Adipocyte (in vitro differentiated cells): ENCODE measurements around the gene TMEM45A.
"Not testable (repeated sequence)": the region's sequence is repeated elsewhere in the genome, so short reads cannot be mapped to it uniquely, and the experiment has no call there.

Source experiments
- DNase-seq: peaks from one replicate; pipeline ENCODE4 v3.0.0-alpha.2; 2015; ENCODE audit warnings: low read depth
- H3K27me3 ChIP-seq: replicated peaks from 2 replicates; pipeline ENCODE4 v1.7.0; 2013; ENCODE audit warnings: mild to moderate bottlenecking, low read length, moderate library complexity; ENCODE audit not compliant: control insufficient read depth, insufficient read depth
- H3K36me3 ChIP-seq: 2 replicates; pipeline ENCODE4 v1.7.0; 2013; ENCODE audit warnings: low read length, mild to moderate bottlenecking, moderate library complexity; ENCODE audit not compliant: control insufficient read depth, insufficient read depth, severe bottlenecking
- H3K4me1 ChIP-seq: 2 replicates; pipeline ENCODE4 v1.7.0; 2013; ENCODE audit warnings: mild to moderate bottlenecking, low read length, moderate library complexity; ENCODE audit not compliant: control insufficient read depth, insufficient read depth
- H3K4me3 ChIP-seq: 2 replicates; pipeline ENCODE4 v1.7.0; 2013; ENCODE audit warnings: mild to moderate bottlenecking, low read length, moderate library complexity
- H3K9ac ChIP-seq: 2 replicates; pipeline ENCODE4 v1.7.0; 2013; ENCODE audit warnings: mild to moderate bottlenecking, low read length, moderate library complexity
- H3K9me3 ChIP-seq: 2 replicates; pipeline ENCODE4 v1.7.0; 2013; ENCODE audit warnings: mild to moderate bottlenecking, low read length, moderate library complexity; ENCODE audit not compliant: control insufficient read depth

TMEM45A gene

GRCh38 chr3:100486808-100487207, 5.6 kb upstream of the TMEM45A start:
- Histone ChIP-seq H3K36me3 (no peaks in the 10 kb centered on the region), H3K4me3 (no peak overlapping the region), H3K9ac (no peak overlapping the region), H3K27me3 (no peaks in the 10 kb centered on the region), H3K9me3 (peaks cover 5% of the 10 kb centered on the region), H3K4me1 (peaks cover 11% of the 10 kb centered on the region)
- no peak for DNase-seq

- no peak overlapping the region for H3K9ac ChIP-seq
- H3K4me1 ChIP-seq = peaks cover 7% of the 10 kb centered on the region
- peaks cover 5% of the 10 kb centered on the region for H3K9me3 ChIP-seq
- no peaks in the 10 kb centered on the region for H3K27me3 ChIP-seq
- no peaks in the 10 kb centered on the region for H3K36me3 ChIP-seq
- H3K4me3 ChIP-seq = no peak overlapping the region
- DNase-seq = no peak
These were observed 3.3 kb upstream of the TMEM45A start for GRCh38 chr3:100489118-100489517.

- Histone ChIP-seq H3K27me3 (no peaks in the 10 kb centered on the region), H3K36me3 (no peaks in the 10 kb centered on the region), H3K9ac (peak overlapping the region; percentile 13), H3K9me3 (no peaks in the 10 kb centered on the region), H3K4me1 (peaks cover 33% of the 10 kb centered on the region), H3K4me3 (peak overlapping the region; percentile 48)
- peak; percentile 39 for DNase-seq
These were observed 4.4 kb downstream of the TMEM45A start for GRCh38 chr3:100496711-100497261.

- DNase-seq = no peak
- no peaks in the 10 kb centered on the region for H3K36me3 ChIP-seq
- H3K27me3 ChIP-seq = no peaks in the 10 kb centered on the region
- no peak overlapping the region for H3K4me3 ChIP-seq
- H3K9me3 ChIP-seq = no peaks in the 10 kb centered on the region
- no peak overlapping the region for H3K9ac ChIP-seq
- H3K4me1 ChIP-seq = peaks cover 35% of the 10 kb centered on the region
These were observed 7.2 kb downstream of the TMEM45A start for GRCh38 chr3:100499651-100500050.

GRCh38 chr3:100500320-100500880, 8.0 kb downstream of the TMEM45A start:
- Histone ChIP-seq H3K4me1 (peaks cover 27% of the 10 kb centered on the region), H3K4me3 (no peak overlapping the region), H3K9ac (no peak overlapping the region), H3K27me3 (no peaks in the 10 kb centered on the region), H3K9me3 (no peaks in the 10 kb centered on the region), H3K36me3 (no peaks in the 10 kb centered on the region)
- no peak for DNase-seq

GRCh38 chr3:100503448-100503847, 11.0 kb downstream of the TMEM45A start:
- Histone ChIP-seq H3K4me1 (peaks cover 18% of the 10 kb centered on the region), H3K9ac (no peak overlapping the region), H3K9me3 (no peaks in the 10 kb centered on the region), H3K27me3 (no peaks in the 10 kb centered on the region), H3K36me3 (peaks cover 4% of the 10 kb centered on the region), H3K4me3 (no peak overlapping the region)
- DNase-seq = no peak

GRCh38 chr3:100506355-100506754, 13.9 kb downstream of the TMEM45A start:
- peaks cover 17% of the 10 kb centered on the region for H3K4me1 ChIP-seq
- peaks cover 7% of the 10 kb centered on the region for H3K36me3 ChIP-seq
- H3K4me3 ChIP-seq = no peak overlapping the region
- H3K27me3 ChIP-seq = no peaks in the 10 kb centered on the region
- H3K9me3 ChIP-seq = no peaks in the 10 kb centered on the region
- DNase-seq = peak; percentile 10
- no peak overlapping the region for H3K9ac ChIP-seq

- not testable (repeated sequence) for DNase-seq, H3K9ac ChIP-seq, H3K4me3 ChIP-seq, H3K36me3 ChIP-seq, H3K9me3 ChIP-seq, H3K27me3 ChIP-seq
- peaks cover 14% of the 10 kb centered on the region for H3K4me1 ChIP-seq
These were observed 17.4 kb downstream of the TMEM45A start for GRCh38 chr3:100509818-100510217.

GRCh38 chr3:100516232-100516631, 23.8 kb downstream of the TMEM45A start:
- Histone ChIP-seq H3K9me3 (no peaks in the 10 kb centered on the region), H3K4me1 (peaks cover 42% of the 10 kb centered on the region), H3K36me3 (peaks cover 6% of the 10 kb centered on the region), H3K9ac (peak overlapping the region; percentile 62), H3K27me3 (no peaks in the 10 kb centered on the region), H3K4me3 (peak overlapping the region; percentile 27)
- peak; percentile 22 for DNase-seq

- Histone ChIP-seq H3K9me3 (no peaks in the 10 kb centered on the region), H3K9ac (peak overlapping the region; percentile 62), H3K36me3 (peaks cover 11% of the 10 kb centered on the region), H3K4me3 (no peak overlapping the region), H3K27me3 (no peaks in the 10 kb centered on the region), H3K4me1 (peaks cover 42% of the 10 kb centered on the region)
- peak; percentile 81 for DNase-seq
These were observed 24.4 kb downstream of the TMEM45A start for GRCh38 chr3:100516838-100517237.

- H3K9ac ChIP-seq = peak overlapping the region; percentile 2
- H3K36me3 ChIP-seq = peaks cover 13% of the 10 kb centered on the region
- no peak overlapping the region for H3K4me3 ChIP-seq
- no peak for DNase-seq
- H3K9me3 ChIP-seq = no peaks in the 10 kb centered on the region
- no peaks in the 10 kb centered on the region for H3K27me3 ChIP-seq
- H3K4me1 ChIP-seq = peaks cover 42% of the 10 kb centered on the region
These were observed 24.9 kb downstream of the TMEM45A start for GRCh38 chr3:100517276-100517675.

GRCh38 chr3:100518244-100518643, 25.8 kb downstream of the TMEM45A start:
- Histone ChIP-seq H3K9me3 (no peaks in the 10 kb centered on the region), H3K27me3 (no peaks in the 10 kb centered on the region), H3K4me1 (peaks cover 42% of the 10 kb centered on the region), H3K4me3 (peak overlapping the region; percentile 58), H3K36me3 (peaks cover 23% of the 10 kb centered on the region), H3K9ac (peak overlapping the region; percentile 41)
- DNase-seq = no peak
